GM12874 (cell line): ENCODE data around the gene GDF2.

ENCODE experiments used
- TF ChIP-seq, protein P1 (sequence below): IDR thresholded peaks from 2 replicates; pipeline ENCODE4 v1.5.1; 2011; ENCODE audit warnings: low read depth, mild to moderate bottlenecking, control low read depth, low read length, moderate library complexity; ENCODE audit not compliant: insufficient read depth

The GDF2 gene

DNA sequence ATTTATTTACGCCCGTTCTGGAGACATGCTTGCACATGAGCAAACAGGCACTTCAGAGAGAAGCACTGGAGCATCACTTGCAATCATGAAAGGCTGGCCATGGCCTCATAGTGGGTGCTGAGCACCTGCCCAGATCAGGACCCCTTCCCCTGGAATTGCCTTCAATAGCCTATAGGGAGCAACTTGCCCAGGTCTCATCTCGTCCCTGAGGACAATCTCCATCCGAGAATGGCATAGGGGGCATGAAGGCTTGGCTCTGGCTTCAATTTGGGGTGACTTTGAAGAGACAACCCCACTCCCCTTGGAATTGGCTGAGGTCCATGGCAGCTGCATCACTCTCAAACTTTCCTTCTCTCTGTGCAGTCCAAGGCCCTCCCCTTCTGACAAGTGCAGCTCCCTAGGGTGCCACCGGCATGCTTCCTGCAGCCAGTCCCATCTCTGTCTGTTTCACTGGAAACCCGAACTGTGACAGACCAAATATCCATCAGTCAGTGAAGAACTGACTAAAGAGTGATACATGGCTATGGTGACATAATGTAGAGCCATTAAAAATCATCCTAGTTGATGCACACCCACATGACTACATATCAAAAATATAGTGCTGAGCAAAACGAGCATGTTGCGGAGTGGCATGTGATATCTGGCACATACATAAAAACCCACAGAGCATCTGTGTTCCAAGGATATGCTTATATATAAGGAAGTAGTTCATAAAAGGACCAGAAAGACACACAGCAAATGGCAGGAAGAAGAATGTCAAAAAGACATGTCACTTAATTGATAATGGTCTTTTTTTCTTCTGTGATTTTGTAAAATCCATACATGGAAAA is 12.4 kb downstream of the GDF2 start:
- TF ChIP-seq, protein P1, sequence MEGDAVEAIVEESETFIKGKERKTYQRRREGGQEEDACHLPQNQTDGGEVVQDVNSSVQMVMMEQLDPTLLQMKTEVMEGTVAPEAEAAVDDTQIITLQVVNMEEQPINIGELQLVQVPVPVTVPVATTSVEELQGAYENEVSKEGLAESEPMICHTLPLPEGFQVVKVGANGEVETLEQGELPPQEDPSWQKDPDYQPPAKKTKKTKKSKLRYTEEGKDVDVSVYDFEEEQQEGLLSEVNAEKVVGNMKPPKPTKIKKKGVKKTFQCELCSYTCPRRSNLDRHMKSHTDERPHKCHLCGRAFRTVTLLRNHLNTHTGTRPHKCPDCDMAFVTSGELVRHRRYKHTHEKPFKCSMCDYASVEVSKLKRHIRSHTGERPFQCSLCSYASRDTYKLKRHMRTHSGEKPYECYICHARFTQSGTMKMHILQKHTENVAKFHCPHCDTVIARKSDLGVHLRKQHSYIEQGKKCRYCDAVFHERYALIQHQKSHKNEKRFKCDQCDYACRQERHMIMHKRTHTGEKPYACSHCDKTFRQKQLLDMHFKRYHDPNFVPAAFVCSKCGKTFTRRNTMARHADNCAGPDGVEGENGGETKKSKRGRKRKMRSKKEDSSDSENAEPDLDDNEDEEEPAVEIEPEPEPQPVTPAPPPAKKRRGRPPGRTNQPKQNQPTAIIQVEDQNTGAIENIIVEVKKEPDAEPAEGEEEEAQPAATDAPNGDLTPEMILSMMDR = no peak

DNA sequence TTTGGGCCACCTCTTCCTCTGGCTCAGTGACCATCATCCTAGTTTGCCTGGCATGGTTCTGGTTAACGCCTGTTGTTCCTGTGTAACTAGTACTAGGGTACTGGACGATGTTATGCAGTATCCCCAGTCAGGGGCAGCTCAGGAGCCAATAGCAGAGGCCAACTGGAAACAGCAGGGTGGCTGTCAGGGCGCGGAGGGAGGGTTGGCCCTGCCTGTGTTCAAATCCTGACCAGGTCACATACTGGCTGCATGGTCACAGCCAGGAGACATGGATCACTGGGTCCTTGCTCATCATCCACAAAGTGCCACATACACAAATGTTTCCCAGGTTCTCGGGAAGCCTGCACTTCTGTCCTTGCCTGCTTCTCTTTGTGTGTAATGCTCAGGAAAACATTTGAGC is 13.7 kb downstream of the GDF2 start:
- TF ChIP-seq, protein P1 = no peak

DNA sequence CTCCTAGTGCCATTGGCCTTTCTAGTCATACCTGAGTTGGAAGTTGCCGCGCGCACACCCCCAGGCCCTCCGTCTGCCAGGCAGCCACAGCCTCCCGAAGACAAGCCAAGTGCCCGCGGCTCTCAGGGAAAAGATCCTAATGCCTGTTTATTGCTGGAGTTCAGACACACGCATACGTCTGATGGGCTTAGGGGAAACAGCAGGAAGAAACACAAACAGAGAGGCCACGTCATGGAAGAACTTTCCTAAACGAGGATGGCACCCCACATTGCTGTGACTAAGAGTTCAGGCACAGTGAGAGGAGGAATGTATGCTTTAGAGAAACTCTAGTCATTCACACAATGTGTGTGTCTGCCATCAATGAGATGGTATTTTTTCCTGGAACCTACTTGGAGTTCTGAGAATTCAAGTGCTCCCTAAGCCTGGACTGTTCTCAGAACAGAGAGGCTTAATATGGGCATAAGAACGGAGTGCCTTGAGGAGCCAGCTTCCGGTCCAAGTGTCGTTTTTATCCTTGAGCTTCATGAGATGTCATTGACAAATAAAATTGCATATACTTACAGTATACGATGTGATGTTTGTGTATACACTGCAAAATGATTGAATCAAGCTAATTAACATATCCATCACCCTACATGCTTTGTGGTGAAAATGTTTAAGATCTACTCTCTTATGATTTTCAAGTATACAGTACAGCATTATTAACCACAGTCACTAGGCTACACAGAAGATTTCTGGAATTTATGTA is 14.3 kb downstream of the GDF2 start:
- TF ChIP-seq, protein P1 = no peak

DNA sequence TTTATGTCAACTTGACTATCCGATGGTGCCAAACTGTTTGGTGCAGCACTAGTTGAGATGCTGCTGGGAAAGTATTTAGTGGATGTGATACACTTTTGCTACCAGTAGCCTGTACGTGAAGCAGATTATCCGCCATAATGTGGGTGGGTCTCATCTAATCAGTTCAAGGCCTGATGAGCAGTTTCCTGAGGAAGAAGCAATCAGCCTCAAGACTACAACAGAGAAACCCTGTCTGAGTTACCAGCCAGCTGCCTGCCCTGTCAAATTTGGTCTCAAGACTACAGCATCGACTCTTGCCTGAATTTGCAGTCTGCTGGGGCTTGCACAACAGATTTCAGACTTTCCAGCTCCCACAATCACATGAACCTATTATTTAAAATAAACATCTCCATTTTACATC is 15.1 kb downstream of the GDF2 start:
- TF ChIP-seq, protein P1 = no peak

DNA sequence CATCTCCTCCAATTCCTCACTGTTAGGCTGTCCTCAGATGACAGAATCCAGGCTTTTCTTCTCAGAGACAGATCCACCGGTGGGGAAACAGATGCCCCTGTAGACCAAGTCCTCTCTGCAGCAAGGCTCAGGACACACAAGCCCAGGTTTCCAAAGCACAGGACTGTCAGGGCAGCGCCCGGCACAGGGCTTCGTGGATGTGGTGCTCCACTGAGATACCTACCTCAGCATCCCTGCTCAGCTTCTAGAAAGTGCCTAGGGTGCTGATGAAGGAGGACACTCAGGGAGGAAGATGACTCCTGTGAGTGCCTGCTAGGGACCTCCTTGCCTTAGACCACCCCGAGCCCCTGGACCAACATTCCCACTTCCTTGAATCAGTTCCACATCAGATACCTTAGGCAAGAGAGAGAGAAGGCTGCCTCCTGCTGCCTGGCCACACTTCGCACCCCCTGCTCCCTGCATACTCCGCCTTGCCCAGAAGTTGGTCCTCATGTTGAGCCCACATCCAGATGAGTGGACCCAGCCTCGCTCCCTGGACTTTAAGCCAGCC is 17.0 kb downstream of the GDF2 start:
- TF ChIP-seq, protein P1 = no peak

DNA sequence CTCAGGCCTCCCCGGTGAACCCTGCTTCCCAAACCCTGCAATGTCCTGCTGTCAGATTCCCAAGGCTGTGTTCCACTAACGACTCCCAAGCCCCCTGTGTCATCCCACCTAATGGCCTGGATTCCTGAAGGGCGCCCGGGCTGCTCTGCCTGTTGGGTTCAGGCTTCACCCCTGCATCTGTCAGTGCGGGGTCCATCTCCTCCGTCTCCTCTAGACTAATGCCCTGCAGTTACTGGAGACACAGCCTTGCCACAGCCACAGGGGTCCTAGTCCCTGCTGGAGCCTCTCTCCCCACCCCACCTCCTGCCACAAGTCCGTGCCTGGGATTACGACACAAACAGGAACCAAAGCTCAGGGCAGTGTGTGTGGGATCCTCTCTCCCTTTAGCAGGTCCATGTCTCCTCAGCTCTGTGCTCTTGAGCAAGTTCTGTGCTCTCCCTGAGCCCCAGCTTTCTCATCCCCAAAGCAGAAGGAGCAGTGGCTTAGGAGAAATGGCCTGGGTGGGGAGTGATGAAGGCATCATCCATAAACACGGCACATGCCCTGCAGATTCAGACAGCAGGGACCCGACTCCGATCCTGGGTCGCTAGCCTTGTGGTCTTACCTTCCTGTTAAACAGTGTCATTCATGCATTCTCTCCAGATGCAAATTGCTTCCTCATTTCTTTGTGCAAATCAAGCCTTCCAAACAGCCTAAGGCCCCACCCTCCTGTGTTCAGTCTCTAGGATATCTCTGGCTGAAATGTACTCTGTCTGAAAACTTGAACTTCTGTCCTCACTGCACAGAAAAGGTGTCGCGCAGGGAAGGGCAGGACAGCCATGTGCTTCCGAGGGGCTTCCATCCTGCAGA is 17.7 kb downstream of the GDF2 start:
- TF ChIP-seq, protein P1 = no peak
